GM10266 (cell line): ENCODE data around the gene SHE.

ENCODE experiments used
- DNase-seq: peaks from one replicate; pipeline ENCODE4 v3.0.0; 2012; ENCODE audit errors: extremely low spot score
- TF ChIP-seq, protein P1 (sequence below): IDR thresholded peaks from 2 replicates; pipeline ENCODE4 v1.5.1; 2012; ENCODE audit warnings: mild to moderate bottlenecking, low read depth; ENCODE audit not compliant: control insufficient read depth, insufficient read depth; ENCODE audit errors: missing control alignments

SHE gene

DNA sequence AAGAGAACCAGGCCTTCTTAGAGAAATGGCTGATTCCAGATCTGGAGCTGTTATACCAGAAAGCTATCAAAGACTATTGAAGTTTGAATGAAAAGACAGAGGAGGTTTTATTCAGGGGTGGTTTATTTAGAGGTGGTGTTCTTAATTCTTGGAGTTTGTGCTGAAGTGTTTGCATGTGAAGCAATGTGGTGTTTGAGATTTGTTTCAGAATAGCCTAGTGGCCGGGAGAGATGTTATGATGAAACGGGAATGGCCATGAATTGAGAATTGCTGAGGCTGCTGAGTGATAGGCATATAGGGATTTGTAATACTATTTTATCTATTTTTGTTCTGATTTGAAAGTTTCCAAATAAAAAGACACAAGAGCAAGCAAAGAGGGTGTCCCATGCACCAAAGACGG lies 10.5 kb upstream of the SHE start:
- DNase-seq, result no peak
- TF ChIP-seq, protein P1, sequence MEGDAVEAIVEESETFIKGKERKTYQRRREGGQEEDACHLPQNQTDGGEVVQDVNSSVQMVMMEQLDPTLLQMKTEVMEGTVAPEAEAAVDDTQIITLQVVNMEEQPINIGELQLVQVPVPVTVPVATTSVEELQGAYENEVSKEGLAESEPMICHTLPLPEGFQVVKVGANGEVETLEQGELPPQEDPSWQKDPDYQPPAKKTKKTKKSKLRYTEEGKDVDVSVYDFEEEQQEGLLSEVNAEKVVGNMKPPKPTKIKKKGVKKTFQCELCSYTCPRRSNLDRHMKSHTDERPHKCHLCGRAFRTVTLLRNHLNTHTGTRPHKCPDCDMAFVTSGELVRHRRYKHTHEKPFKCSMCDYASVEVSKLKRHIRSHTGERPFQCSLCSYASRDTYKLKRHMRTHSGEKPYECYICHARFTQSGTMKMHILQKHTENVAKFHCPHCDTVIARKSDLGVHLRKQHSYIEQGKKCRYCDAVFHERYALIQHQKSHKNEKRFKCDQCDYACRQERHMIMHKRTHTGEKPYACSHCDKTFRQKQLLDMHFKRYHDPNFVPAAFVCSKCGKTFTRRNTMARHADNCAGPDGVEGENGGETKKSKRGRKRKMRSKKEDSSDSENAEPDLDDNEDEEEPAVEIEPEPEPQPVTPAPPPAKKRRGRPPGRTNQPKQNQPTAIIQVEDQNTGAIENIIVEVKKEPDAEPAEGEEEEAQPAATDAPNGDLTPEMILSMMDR, result no peak

GRCh38 chr1:154503898-154504297 lies 1.7 kb upstream of the SHE start:
- TF ChIP-seq, protein P1, result no peak
- no peak for DNase-seq

DNA sequence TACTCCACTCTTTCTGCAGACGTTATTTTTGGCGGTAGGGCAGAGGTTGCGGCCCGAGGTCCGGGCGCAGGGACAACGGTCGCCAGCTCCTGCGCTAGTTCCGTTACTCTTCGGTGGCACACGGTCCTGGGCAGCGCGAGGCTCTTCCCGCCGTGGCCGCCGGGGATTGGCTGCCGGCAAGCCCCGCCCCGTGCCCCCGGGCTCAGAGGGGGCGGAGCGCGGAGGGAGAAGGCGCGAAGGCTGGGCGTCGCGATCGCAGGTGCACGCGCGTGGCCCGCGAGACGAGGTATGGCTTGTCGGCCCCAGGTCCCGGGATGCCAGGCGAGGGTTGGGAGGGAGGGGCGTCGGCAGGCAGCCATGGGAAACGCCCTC lies 518 bp upstream of the SHE start:
- no peak for DNase-seq
- TF ChIP-seq, protein P1, result no peak

- DNase-seq, result peak; percentile 46
- TF ChIP-seq, protein P1, result no peak
Measured at GRCh38 chr1:154501423-154502065, 668 bp downstream of the SHE start.

DNA sequence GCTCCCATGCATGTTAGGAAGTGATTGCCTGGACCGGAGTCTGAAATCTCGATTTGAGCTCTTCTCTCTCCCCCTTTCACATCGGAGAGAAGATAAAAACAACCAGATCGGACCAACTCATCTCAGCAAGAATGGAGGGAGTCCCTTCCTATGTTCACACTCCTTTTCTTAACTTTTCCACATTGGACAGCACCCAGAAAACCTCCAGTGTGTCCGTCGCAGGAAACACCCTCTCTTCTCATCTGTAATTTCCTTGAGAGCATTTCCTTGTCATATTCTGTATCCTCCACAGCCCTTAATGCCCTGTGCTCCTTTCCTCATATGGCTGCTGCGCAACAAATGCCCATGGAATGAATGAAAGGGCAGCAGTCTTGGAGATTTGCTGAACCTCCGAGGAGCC lies 1.7 kb downstream of the SHE start:
- TF ChIP-seq, protein P1, result no peak
- no peak for DNase-seq

- TF ChIP-seq, protein P1, result no peak
- no peak for DNase-seq
Measured at GRCh38 chr1:154499446-154499845, 2.8 kb downstream of the SHE start.

DNA sequence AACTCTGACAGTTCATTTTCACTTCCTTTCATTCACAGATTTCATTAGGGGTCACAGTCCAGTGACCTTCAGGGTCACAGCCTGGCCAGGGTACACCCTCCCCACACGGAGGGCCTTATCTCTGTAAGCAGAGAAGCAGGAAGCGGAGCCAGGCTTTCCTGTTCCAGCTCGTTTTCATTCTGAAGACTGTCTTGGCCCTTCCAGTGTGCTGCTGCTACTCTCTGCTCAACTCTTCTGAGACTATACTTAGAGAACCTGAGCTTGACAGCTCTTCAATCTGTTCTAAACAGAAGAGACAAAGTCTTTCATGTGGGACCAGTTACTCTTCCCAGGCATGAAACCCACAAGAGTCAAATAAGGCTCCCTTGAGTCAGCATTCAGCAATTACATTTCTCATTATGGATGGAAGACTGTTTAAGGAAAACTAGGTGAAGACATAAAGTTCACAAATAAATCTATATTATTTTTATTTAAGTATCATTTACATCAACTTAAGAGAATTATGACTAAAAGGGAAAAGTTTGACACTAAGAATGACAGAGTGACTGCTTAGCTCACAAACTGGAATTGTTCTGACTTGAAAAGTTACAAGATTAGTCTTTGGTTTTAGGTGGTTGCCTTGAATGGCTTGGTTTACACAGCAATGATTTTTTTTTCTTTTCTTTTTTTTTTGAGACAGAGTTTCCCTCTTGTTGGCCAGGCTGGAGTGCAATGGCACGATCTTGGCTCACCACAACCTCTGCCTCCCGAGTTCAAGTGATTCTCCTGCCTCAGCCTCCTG lies 5.0 kb downstream of the SHE start:
- DNase-seq, result peak; percentile 57
- TF ChIP-seq, protein P1, result no peak
